OCI-LY1 (cell line): ENCODE measurements around the gene CCNQ.

Experiments
- CTCF ChIP-seq: fragments of 200-600 bp; sonication (generic), shearing (Covaris generic); IDR thresholded peaks from 2 replicates; pipeline ENCODE4 v1.5.1; 2017; ENCODE audit warnings: mild to moderate bottlenecking, antibody characterized with exemption, low read length, moderate library complexity, mixed read lengths
- EZH2 ChIP-seq: fragments of 200-600 bp; sonication (generic), shearing (Covaris generic); IDR thresholded peaks from 2 replicates; pipeline ENCODE4 v1.8.0; 2017; ENCODE audit warnings: borderline replicate concordance, mixed run types, mild to moderate bottlenecking, antibody characterized with exemption, low read length, moderate library complexity, mixed read lengths

- TF ChIP-seq CTCF (no peak), EZH2 (no peak)
Observed at GRCh38 chrX:153561337-153561736, 37.6 kb downstream of the CCNQ start.
